Myocyte (in vitro differentiated cells): ENCODE data around the gene IFIT2. TPM values are rescaled to one million over a fixed set of nuclear protein-coding genes. Genes with fewer than 3 reads are reported as not detected.
A peak's percentile ranks its signal among the peaks of the same experiment; 100 is the strongest.
"Not testable (repeated sequence)": the region's sequence is repeated elsewhere in the genome, so short reads cannot be mapped to it uniquely, and the experiment has no call there.

Source experiments
- DNase-seq: peaks from one replicate; pipeline ENCODE4 v3.0.0-alpha.2; 2012; ENCODE audit warnings: low read depth
- total RNA-seq: library from RNA; depleted of rRNA; stranded (reverse); fragments of >200 nt; gene quantifications from 2 replicates; pipeline ENCODE4 v1.2.3, GENCODE V29; 2014

The IFIT2 gene
- total RNA-seq, 1 donor from 2014 or later = 7.1 TPM

GRCh38 chr10:89306434-89307268, 4.8 kb downstream of the IFIT2 start:
- no peak for DNase-seq

GRCh38 chr10:89307269-89307577, 5.4 kb downstream of the IFIT2 start:
- DNase-seq = no peak

- no peak for DNase-seq
These were observed 6.4 kb downstream of the IFIT2 start for GRCh38 chr10:89308266-89308665.

GRCh38 chr10:89308736-89309135, 6.9 kb downstream of the IFIT2 start:
- no peak for DNase-seq

GRCh38 chr10:89309156-89310055, 7.6 kb downstream of the IFIT2 start:
- DNase-seq = no peak

GRCh38 chr10:89310056-89310893, 8.4 kb downstream of the IFIT2 start:
- no peak for DNase-seq

- no peak for DNase-seq
These were observed 11.1 kb downstream of the IFIT2 start for GRCh38 chr10:89312973-89313372.

GRCh38 chr10:89314676-89315075, 12.8 kb downstream of the IFIT2 start:
- no peak for DNase-seq

- DNase-seq = not testable (repeated sequence)
These were observed 16.2 kb downstream of the IFIT2 start for GRCh38 chr10:89318047-89318446.

GRCh38 chr10:89325081-89325480, 23.2 kb downstream of the IFIT2 start:
- not testable (repeated sequence) for DNase-seq

- DNase-seq = not testable (repeated sequence)
These were observed 24.0 kb downstream of the IFIT2 start for GRCh38 chr10:89325856-89326255.

GRCh38 chr10:89327803-89328441, 26.1 kb downstream of the IFIT2 start, which contains the start of gene IFIT3:
Gene IFIT3 (plus strand): TSS chr10:89327997. CDS start chr10:89328074, 77 bp downstream.
- peak; percentile 90 for DNase-seq

GRCh38 chr10:89329151-89329550, 27.3 kb downstream of the IFIT2 start:
- no peak for DNase-seq

- not testable (repeated sequence) for DNase-seq
These were observed 28.2 kb downstream of the IFIT2 start for GRCh38 chr10:89330014-89330413.

GRCh38 chr10:89330537-89331212, 28.8 kb downstream of the IFIT2 start:
- no peak for DNase-seq

- DNase-seq = not testable (repeated sequence)
These were observed 29.8 kb downstream of the IFIT2 start for GRCh38 chr10:89331487-89332122.

GRCh38 chr10:89332123-89332633, 30.3 kb downstream of the IFIT2 start:
- DNase-seq = peak; percentile 60

- DNase-seq = no peak
These were observed 33.4 kb downstream of the IFIT2 start for GRCh38 chr10:89335226-89335625.

- no peak for DNase-seq
These were observed 34.4 kb downstream of the IFIT2 start for GRCh38 chr10:89336241-89336640.
